Adrenal gland (tissue), 12 donors: ENCODE data around the gene CALM1. TPM values are rescaled to one million over a fixed set of nuclear protein-coding genes. Genes with fewer than 3 reads are reported as not detected.

Source experiments
- DNase-seq, 7 donors: peaks; one replicate each; pipeline ENCODE4 v3.0.0-alpha.2; 2019 to 2020
- H3K27ac ChIP-seq, 5 donors: fragments of 200-600 bp; sonication (generic) in 4 of 5; 1 replicate in 3 of 5; 2 replicates in 2 of 5; pipeline versions ENCODE4 v1.5.1 to v1.8.0; 2016 to 2020; ENCODE audit warnings: mild to moderate bottlenecking in 1 of 5
- H3K27me3 ChIP-seq: fragments of 200-600 bp; 2 replicates; pipeline ENCODE4 v1.8.0; 2021
- H3K36me3 ChIP-seq, 2 donors: fragments of 200-600 bp; replicated peaks in 1 of 2; 1 replicate in 1 of 2; 2 replicates in 1 of 2; pipeline versions ENCODE4 v1.5.1 to v1.8.0; 2018 to 2022
- H3K4me1 ChIP-seq, 2 donors: fragments of 200-600 bp; replicated peaks in 1 of 2; 1 replicate in 1 of 2; 2 replicates in 1 of 2; pipeline versions ENCODE4 v1.5.1 to v1.8.0; 2018 to 2021
- H3K4me3 ChIP-seq, 4 donors: fragments of 200-600 bp; sonication (generic) in 3 of 4; one replicate each; pipeline ENCODE4 v1.5.1; 2016 to 2018
- H3K9me3 ChIP-seq, 3 donors: fragments of 200-600 bp; sonication (generic) in 1 of 3; replicated peaks in 1 of 3; 1 replicate in 2 of 3; 2 replicates in 1 of 3; pipeline versions ENCODE4 v1.5.1 to v1.8.0; 2016 to 2021
- POLR2A ChIP-seq, 2 donors: fragments of 450-650 bp; IDR thresholded peaks; one replicate each; pipeline ENCODE4 v1.6.1; 2017; ENCODE audit warnings: antibody characterized with exemption in 2 of 2, mild to moderate bottlenecking in 2 of 2, moderate library complexity in 1 of 2
- WGBS, 4 donors: extraction: QIAGEN DNeasy Blood & Tissue Kit in 2 of 4; methylation state at CpG; one replicate each; pipeline versions ENCODE4 v1.1.5 to v1.1.7; 2013 to 2017; 5-methylcytosine and 5-hydroxymethylcytosine counted together
- intact Hi-C, 2 donors: fragments of 100-400 bp; cut with DNase I; formaldehyde crosslinking; loops; one replicate each; pipeline versions ENCODE4 v1.14.1 to v1.15.0; 2022 to 2023
- polyA plus RNA-seq, 3 donors: library from polyadenylated mRNA; stranded (reverse); fragments of 200-250 nt in 2 of 3; fragments of 350-450 nt in 1 of 3; fragmentation: Illumina TruSeq in 1 of 3; extraction: RNeasy Lipid Tissue Mini Kit (QIAGEN cat#74804) in 1 of 3; gene quantifications; one replicate each; pipeline ENCODE4 v1.2.3, GENCODE V29; 2013 to 2014
- total RNA-seq, 9 donors: library from RNA; depleted of rRNA in 4 of 9; stranded (reverse); fragments of >200 nt in 4 of 9; fragments of 120-200 nt in 1 of 9; fragmentation: NEBNext Ultra II Directional in 1 of 9; extraction: Animal tissue kit (Norgen Biotek cat#: 25700) in 1 of 9; gene quantifications; one replicate each; pipeline versions ENCODE4 v1.1.0 to v1.2.4, GENCODE V29; 2013 to 2023
- TF ChIP-seq, protein P1 (sequence below), 6 experiments: fragments of 450-650 bp in 4 of 6; fragments of 200-600 bp in 2 of 6; sonication (generic) in 1 of 6; IDR thresholded peaks; 1 replicate in 5 of 6; 2 replicates in 1 of 6; pipeline versions ENCODE4 v1.5.1 to v1.8.0; 2016 to 2021; ENCODE audit warnings: antibody characterized with exemption in 6 of 6, mild to moderate bottlenecking in 2 of 6, moderate library complexity in 1 of 6
- donor health status: healthy with polysubstance abuse.
- donor health status: Bipolar disorder and iron deficiency.
- donor health status: DM: yes; HTN: yes; CAD: no.
- donor health status: DM: no; HTN: no; CAD: no.
- donor health status: DM: no; HTN: no; CAD: no.
- donor health status: DM: yes; HTN: yes; CAD: no.

CALM1 gene
- total and polyA plus RNA-seq, 12 donors = 153 to 402 (median 232) TPM

DNA sequence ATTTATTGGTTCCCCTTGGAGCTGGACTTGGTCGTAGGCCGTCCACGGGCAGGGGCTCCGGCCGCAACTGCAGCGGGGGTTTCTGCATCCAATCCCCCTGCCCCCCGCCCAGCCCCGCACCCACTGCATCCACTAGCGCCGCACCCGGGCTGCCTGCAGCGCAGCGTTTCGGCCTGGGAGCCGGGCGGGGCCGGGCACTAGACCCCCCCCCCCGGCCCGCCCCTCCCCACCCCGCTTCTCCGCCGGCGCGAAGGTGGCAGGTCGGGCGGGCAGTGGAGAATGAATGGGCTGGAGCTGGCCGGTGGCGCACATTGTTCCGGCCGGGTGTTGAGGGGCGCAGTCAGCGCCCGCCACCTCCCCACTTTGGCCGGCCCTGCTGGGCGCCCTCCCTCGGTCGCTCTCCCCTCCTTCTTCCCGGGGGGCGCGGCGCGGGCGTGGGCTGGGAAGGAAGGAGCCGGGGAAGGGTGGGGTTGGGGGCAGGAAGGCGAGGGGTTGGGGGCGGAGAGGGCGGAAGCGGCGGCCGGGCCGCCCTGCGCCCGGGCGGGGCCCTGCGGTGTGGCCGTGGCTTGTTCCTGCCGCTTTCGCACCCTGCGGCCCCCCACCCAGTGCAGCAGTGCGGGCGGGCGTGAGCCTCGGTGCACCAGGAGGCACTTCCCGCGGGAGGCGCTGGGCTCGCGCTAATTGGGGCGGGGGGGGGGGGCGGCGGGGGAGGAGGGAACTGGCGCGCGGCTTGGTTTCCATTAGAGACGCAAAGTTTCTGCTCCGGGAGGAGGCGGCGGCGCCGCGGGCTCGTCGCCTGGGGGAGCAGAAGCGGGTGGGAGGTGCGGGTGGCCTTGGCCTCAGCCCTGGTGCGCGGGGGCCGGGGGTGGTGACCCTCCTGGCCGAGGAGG is 841 bp downstream of the CALM1 start:
- TF ChIP-seq POLR2A (IDR thresholded peaks at IDR 0.05) = no peak
- TF ChIP-seq, protein P1, sequence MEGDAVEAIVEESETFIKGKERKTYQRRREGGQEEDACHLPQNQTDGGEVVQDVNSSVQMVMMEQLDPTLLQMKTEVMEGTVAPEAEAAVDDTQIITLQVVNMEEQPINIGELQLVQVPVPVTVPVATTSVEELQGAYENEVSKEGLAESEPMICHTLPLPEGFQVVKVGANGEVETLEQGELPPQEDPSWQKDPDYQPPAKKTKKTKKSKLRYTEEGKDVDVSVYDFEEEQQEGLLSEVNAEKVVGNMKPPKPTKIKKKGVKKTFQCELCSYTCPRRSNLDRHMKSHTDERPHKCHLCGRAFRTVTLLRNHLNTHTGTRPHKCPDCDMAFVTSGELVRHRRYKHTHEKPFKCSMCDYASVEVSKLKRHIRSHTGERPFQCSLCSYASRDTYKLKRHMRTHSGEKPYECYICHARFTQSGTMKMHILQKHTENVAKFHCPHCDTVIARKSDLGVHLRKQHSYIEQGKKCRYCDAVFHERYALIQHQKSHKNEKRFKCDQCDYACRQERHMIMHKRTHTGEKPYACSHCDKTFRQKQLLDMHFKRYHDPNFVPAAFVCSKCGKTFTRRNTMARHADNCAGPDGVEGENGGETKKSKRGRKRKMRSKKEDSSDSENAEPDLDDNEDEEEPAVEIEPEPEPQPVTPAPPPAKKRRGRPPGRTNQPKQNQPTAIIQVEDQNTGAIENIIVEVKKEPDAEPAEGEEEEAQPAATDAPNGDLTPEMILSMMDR (IDR thresholded peaks at IDR 0.05) = no peak
- H3K4me1 ChIP-seq = peaks cover 15 to 32% of the 10 kb centered on the region in 2 donors
- intact Hi-C loops = loop anchor here in 1 of 2 donors (5.0 kb wide), 1 partner anchor 360 kb away; no protein-coding TSS in a partner anchor

DNA sequence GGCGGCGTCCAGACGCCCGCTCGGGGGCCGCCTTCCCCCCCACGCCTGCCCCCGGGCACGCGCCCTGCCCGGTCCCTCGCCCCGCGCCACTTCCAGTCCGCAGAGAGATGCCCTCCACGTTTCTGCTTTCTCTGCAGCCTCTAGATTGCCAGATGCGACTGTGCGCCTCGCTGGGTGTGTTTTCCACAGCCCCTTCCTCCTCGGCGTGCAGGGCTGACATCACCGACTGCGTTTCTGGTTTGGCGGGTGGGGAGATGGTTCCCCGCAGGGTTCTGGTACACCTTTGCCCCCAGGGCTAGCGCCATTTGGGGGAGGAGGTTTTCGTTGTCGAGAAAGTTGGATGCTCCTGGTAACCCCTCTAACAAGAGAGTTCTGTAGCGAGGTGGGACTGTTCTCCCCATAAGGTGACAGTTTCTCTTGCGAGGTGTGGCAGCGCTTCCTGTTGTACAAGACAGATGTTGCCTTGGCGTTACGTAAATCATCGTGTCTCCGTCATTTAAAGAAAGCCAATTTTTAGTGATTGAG is 1.5 kb downstream of the CALM1 start:
- peaks cover 15 to 32% of the 10 kb centered on the region in 2 donors for H3K4me1 ChIP-seq
- no peaks in the 10 kb centered on the region for H3K9me3 ChIP-seq
- peak; percentile 33 to 79 (median 45) for DNase-seq
- TF ChIP-seq, protein P1 (IDR thresholded peaks at IDR 0.05) = no peak
- no peak for TF ChIP-seq POLR2A (IDR thresholded peaks at IDR 0.05)
- peaks cover 0 to 32% of the 10 kb centered on the region in 2 donors for H3K36me3 ChIP-seq
- H3K27ac ChIP-seq = peak overlapping the region in 4 of 5 donors; percentile 68 to 86 (median 74)
- H3K4me3 ChIP-seq = peak overlapping the region in 2 of 4 donors; percentile 93 to 97
- WGBS, 4 donors = 5 to 6% (median 6%) methylated on average over 16 to 33 of the region's 35 CpGs
- H3K27me3 ChIP-seq = no peaks in the 10 kb centered on the region
- intact Hi-C loops = loop anchor here in 1 of 2 donors (5.0 kb wide), 1 partner anchor 359 kb away; no protein-coding TSS in a partner anchor

More for the DNA sequence above, 841 bp downstream of the CALM1 start:
- H3K9me3 ChIP-seq = no peaks in the 10 kb centered on the region
- peaks cover 0 to 25% of the 10 kb centered on the region in 2 donors for H3K36me3 ChIP-seq
- H3K27ac ChIP-seq = peak overlapping the region in 4 of 5 donors; percentile 68 to 86 (median 74)
- peak; percentile 36 to 68 (median 50) for DNase-seq
- no peaks in the 10 kb centered on the region for H3K27me3 ChIP-seq
- peak overlapping the region; percentile 77 to 97 (median 86) for H3K4me3 ChIP-seq
- WGBS, 4 donors = 0 to 1% (median 0%) methylated on average over 11 to 83 of the region's 89 CpGs

DNA sequence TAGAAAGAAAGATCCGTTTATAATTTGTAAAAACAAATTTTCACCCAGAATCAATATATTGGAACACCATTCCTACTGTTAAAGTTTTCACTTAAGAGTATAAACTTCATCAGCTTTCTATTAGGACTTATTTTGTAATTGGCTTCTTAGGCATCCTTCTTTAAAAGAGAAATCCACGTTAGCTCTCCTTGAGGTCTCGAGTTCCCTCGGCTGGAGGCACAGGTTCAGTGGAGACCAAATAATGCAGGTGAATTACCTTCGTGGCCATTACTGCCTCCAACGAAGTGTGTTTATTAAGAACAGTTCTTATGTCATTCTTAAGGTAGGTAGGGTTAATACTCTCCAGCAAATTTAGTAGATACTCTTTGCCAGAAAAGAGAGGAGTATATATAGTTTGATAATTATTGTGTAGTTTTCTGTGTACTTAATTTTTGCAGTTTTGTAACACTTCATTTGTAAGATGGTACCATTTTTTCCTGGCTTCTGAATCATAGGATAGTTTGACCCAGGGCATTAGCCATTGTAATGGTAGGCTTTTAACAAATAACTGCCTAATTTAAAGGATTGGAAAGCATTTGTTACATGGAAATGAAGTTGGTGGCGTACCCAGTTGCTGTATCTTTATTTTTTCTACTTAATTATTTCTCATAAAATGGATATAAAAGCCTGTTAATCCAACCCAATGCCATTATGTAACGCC is 2.2 kb downstream of the CALM1 start:
- peak overlapping the region in 1 of 4 donors; percentile 97 for H3K4me3 ChIP-seq
- peaks cover 15 to 32% of the 10 kb centered on the region in 2 donors for H3K4me1 ChIP-seq
- no peaks in the 10 kb centered on the region for H3K9me3 ChIP-seq
- H3K27ac ChIP-seq = peak overlapping the region in 3 of 5 donors; percentile 30 to 80 (median 68)
- H3K36me3 ChIP-seq = peaks cover 0 to 38% of the 10 kb centered on the region in 2 donors
- TF ChIP-seq, protein P1 (IDR thresholded peaks at IDR 0.05) = no peak
- TF ChIP-seq POLR2A (IDR thresholded peaks at IDR 0.05) = no peak
- intact Hi-C loops = loop anchor here in 1 of 2 donors (5.0 kb wide), 1 partner anchor 358 kb away; no protein-coding TSS in a partner anchor
- DNase-seq = peak in 1 of 7 donors; percentile 54
- no peaks in the 10 kb centered on the region for H3K27me3 ChIP-seq
- 45 to 51% (median 47%) methylated on average over 8 of the region's 8 CpGs for WGBS, 4 donors
